H9 (cell line): ENCODE measurements around the gene VWA3A. TPM values are rescaled to one million over a fixed set of nuclear protein-coding genes. Genes with fewer than 3 reads are reported as not detected.

Source experiments
- DNase-seq: peaks from one replicate; pipeline ENCODE4 v3.0.0-alpha.2; 2017
- H2AFZ ChIP-seq: one replicate; pipeline ENCODE4 v1.6.1; 2013; ENCODE audit warnings: mild to moderate bottlenecking, low read length, control low read depth, moderate library complexity
- H2AK5ac ChIP-seq: 2 replicates; pipeline ENCODE4 v1.6.1; 2013; ENCODE audit warnings: low read length, control low read depth, mixed read lengths; ENCODE audit not compliant: insufficient read length
- H2BK120ac ChIP-seq: one replicate; pipeline ENCODE4 v1.6.1; 2013; ENCODE audit warnings: low read depth, mild to moderate bottlenecking, low read length, control low read depth, inconsistent platforms; ENCODE audit not compliant: poor library complexity, severe bottlenecking
- H2BK12ac ChIP-seq: 2 replicates; pipeline ENCODE4 v1.6.1; 2013; ENCODE audit warnings: low read length, control low read depth, mixed read lengths, low read depth; ENCODE audit not compliant: insufficient read length
- H2BK15ac ChIP-seq: 2 replicates; pipeline ENCODE4 v1.6.1; 2013; ENCODE audit warnings: low read depth, low read length, control low read depth
- H2BK20ac ChIP-seq: one replicate; pipeline ENCODE4 v1.6.1; 2013; ENCODE audit warnings: low read depth, mild to moderate bottlenecking, low read length, control low read depth, inconsistent platforms; ENCODE audit not compliant: poor library complexity, severe bottlenecking
- H2BK5ac ChIP-seq: 2 replicates; pipeline ENCODE4 v1.6.1; 2013; ENCODE audit warnings: low read length, control low read depth, mixed read lengths; ENCODE audit not compliant: insufficient read length
- H3K14ac ChIP-seq: 2 replicates; pipeline ENCODE4 v1.6.1; 2013; ENCODE audit warnings: low read length, control low read depth; ENCODE audit not compliant: insufficient read depth
- H3K18ac ChIP-seq: 2 replicates; pipeline ENCODE4 v1.6.1; 2013; ENCODE audit warnings: low read depth, mild to moderate bottlenecking, mixed read lengths, low read length, control low read depth; ENCODE audit not compliant: insufficient read length
- H3K23ac ChIP-seq: 2 replicates; pipeline ENCODE4 v1.6.1; 2013; ENCODE audit warnings: low read length, control low read depth, mixed read lengths, low read depth; ENCODE audit not compliant: insufficient read length
- H3K23me2 ChIP-seq: 2 replicates; pipeline ENCODE4 v1.6.1; 2013; ENCODE audit warnings: low read depth, mild to moderate bottlenecking, mixed read lengths, low read length, control low read depth; ENCODE audit not compliant: insufficient read length, poor library complexity, severe bottlenecking
- H3K27ac ChIP-seq: 2 replicates; pipeline ENCODE4 v1.5.1; 2013; ENCODE audit warnings: low read length, control low read depth, mixed read lengths, low read depth; ENCODE audit not compliant: insufficient read length
- H3K27me3 ChIP-seq: 2 replicates; pipeline ENCODE4 v1.6.1; 2013; ENCODE audit warnings: low read length, control low read depth, inconsistent platforms; ENCODE audit not compliant: insufficient read depth
- H3K4ac ChIP-seq: 2 replicates; pipeline ENCODE4 v1.6.1; 2013; ENCODE audit warnings: low read depth, mild to moderate bottlenecking, control low read depth, inconsistent platforms, low read length, moderate library complexity
- H3K4me1 ChIP-seq: 2 replicates; pipeline ENCODE4 v1.6.1; 2013; ENCODE audit warnings: low read length, control low read depth, inconsistent platforms; ENCODE audit not compliant: insufficient read depth
- H3K4me2 ChIP-seq: 2 replicates; pipeline ENCODE4 v1.6.1; 2013; ENCODE audit warnings: low read length, control low read depth, mixed read lengths; ENCODE audit not compliant: insufficient read length, insufficient read depth
- H3K56ac ChIP-seq: 2 replicates; pipeline ENCODE4 v1.6.1; 2013; ENCODE audit warnings: low read depth, mild to moderate bottlenecking, mixed read lengths, low read length, control low read depth; ENCODE audit not compliant: insufficient read length
- H3K79me1 ChIP-seq: 2 replicates; pipeline ENCODE4 v1.6.1; 2013; ENCODE audit warnings: low read depth, mild to moderate bottlenecking, moderate library complexity, low read length, control low read depth, inconsistent platforms; ENCODE audit not compliant: insufficient read depth, poor library complexity, severe bottlenecking
- H3K79me2 ChIP-seq: 2 replicates; pipeline ENCODE4 v1.6.1; 2013; ENCODE audit warnings: low read length, control low read depth, inconsistent platforms; ENCODE audit not compliant: insufficient read depth
- H3K9ac ChIP-seq: 2 replicates; pipeline ENCODE4 v1.6.1; 2013; ENCODE audit warnings: low read length, control low read depth, mixed read lengths; ENCODE audit not compliant: insufficient read length; ENCODE audit errors: extremely low read depth
- H3K9me3 ChIP-seq: one replicate; pipeline ENCODE4 v1.6.1; 2013; ENCODE audit warnings: low read depth, low read length, inconsistent platforms; ENCODE audit not compliant: control insufficient read depth
- H3T11ph ChIP-seq: one replicate; pipeline ENCODE4 v1.6.1; 2013; ENCODE audit warnings: mild to moderate bottlenecking, low read length, control low read depth, inconsistent platforms
- H4K20me1 ChIP-seq: one replicate; pipeline ENCODE4 v1.6.1; 2013; ENCODE audit not compliant: control insufficient read depth, insufficient read length, insufficient read depth
- H4K5ac ChIP-seq: 2 replicates; pipeline ENCODE4 v1.6.1; 2013; ENCODE audit warnings: low read depth, mild to moderate bottlenecking, mixed read lengths, low read length, control low read depth; ENCODE audit not compliant: insufficient read length
- H4K8ac ChIP-seq: replicated peaks from 2 replicates; pipeline ENCODE4 v1.6.1; 2013; ENCODE audit warnings: low read length, control low read depth, mixed read lengths, low read depth; ENCODE audit not compliant: insufficient read length
- H4K91ac ChIP-seq: 2 replicates; pipeline ENCODE4 v1.6.1; 2013; ENCODE audit warnings: low read depth, mild to moderate bottlenecking, moderate library complexity, mixed read lengths, low read length, control low read depth; ENCODE audit not compliant: insufficient read length
- H3K27ac Mint-ChIP-seq, 3 experiments: 2 replicates in 2 of 3; 3 replicates in 1 of 3; pipeline ENCODE4 v1.8.0; 2020 to 2021; ENCODE audit warnings: mixed read lengths in 3 of 3, mild to moderate bottlenecking in 1 of 3, moderate library complexity in 1 of 3
- H3K27me3 Mint-ChIP-seq: 2 replicates; pipeline ENCODE4 v1.8.0; 2021; ENCODE audit warnings: low read depth, mild to moderate bottlenecking, moderate library complexity, mixed read lengths
- H3K36me3 Mint-ChIP-seq, 3 experiments: 2 replicates in 2 of 3; 3 replicates in 1 of 3; pipeline ENCODE4 v1.8.0; 2020 to 2021; ENCODE audit warnings: low read depth in 3 of 3, mixed read lengths in 3 of 3; ENCODE audit not compliant: insufficient read depth in 1 of 3
- H3K4me1 Mint-ChIP-seq, 2 experiments: 2 replicates each; pipeline ENCODE4 v1.8.0; 2020; ENCODE audit warnings: mixed read lengths in 2 of 2
- H3K4me3 Mint-ChIP-seq, 2 experiments: 2 replicates in 1 of 2; 3 replicates in 1 of 2; pipeline ENCODE4 v1.8.0; 2020 to 2021; ENCODE audit warnings: mild to moderate bottlenecking in 2 of 2, mixed read lengths in 2 of 2, moderate library complexity in 1 of 2
- H3K9me3 Mint-ChIP-seq, 2 experiments: 2 replicates in 1 of 2; 3 replicates in 1 of 2; pipeline ENCODE4 v1.8.0; 2020; ENCODE audit warnings: mild to moderate bottlenecking in 2 of 2, mixed read lengths in 2 of 2, moderate library complexity in 1 of 2
- WGBS: extraction: QIAGEN DNeasy Blood & Tissue Kit; methylation state at CpG from one replicate; pipeline ENCODE4 v1.1.7; 2013; ENCODE audit warnings: missing lambda C conversion rate, low lambda C conversion rate, mixed read lengths; ENCODE audit not compliant: insufficient read length; ENCODE audit errors: extremely low coverage; 5-methylcytosine and 5-hydroxymethylcytosine counted together
- total RNA-seq: library from RNA; stranded (reverse); gene quantifications from 2 replicates; pipeline ENCODE4 v1.2.1, GENCODE V29; 2021
- TF ChIP-seq, protein P1 (sequence below): fragments of 200-600 bp; sonication (generic); conservative IDR thresholded peaks from 3 replicates; pipeline ENCODE4 v1.8.0; 2021; ENCODE audit warnings: antibody characterized with exemption, mild to moderate bottlenecking

Gene VWA3A
- total RNA-seq, 1 experiment from 2014 or later = not detected

DNA sequence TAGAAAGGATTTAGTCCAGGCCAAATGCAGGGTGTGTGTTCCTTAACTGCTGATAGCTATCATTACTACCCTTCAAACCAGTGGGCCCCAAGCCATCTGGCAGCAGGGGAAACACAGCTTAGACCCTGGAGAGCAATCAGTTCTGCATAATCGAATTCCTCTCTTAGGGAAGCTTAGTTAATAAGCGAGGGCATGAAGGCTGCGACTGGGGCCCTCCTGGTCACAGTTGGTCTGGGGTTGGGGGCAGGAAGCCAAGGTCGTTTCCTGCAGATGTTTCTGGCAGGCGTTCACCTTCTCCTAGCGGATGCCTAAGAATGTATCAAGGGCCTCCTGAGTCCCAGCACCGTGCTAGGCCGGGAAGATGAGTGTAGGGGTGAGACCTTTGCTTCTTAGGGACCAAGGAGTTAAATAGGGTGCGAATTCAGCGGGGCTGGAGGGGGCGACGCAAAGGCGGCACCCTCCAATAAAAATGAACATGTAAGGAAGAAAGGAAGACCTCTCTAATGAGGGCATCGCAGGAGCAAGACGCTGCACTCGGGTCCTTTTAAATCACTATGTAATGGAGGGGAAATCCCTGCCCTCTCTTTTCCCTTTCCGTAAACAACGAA, 97.2 kb downstream of the VWA3A start:
- Histone ChIP-seq H3T11ph (no peak overlapping the region), H4K5ac (no peak overlapping the region), H4K8ac (no peak overlapping the region), H3K23me2 (peaks cover 12% of the 10 kb centered on the region), H3K79me2 (no peaks in the 10 kb centered on the region), H2BK20ac (no peak overlapping the region), H2BK15ac (no peak overlapping the region), H2BK5ac (no peak overlapping the region), H3K27me3 (no peaks in the 10 kb centered on the region), H3K18ac (no peak overlapping the region), H3K4me1 (no peaks in the 10 kb centered on the region; the same call in 1 of the 2 replicates), H3K56ac (no peak overlapping the region), H2BK120ac (no peak overlapping the region), H4K20me1 (no peaks in the 10 kb centered on the region), H2BK12ac (no peak overlapping the region), H3K23ac (no peak overlapping the region), H3K9me3 (no peaks in the 10 kb centered on the region), H4K91ac (no peak overlapping the region), H3K14ac (no peak overlapping the region), H2AFZ (no peak overlapping the region), H3K9ac (peak overlapping the region; percentile 27), H3K4ac (no peak overlapping the region), H3K79me1 (no peaks in the 10 kb centered on the region), H3K27ac (no peak overlapping the region), H3K4me2 (peak overlapping the region; percentile 73), H2AK5ac (no peak overlapping the region)
- H3K4me1 Mint-ChIP-seq = peaks cover 28 to 36% of the 10 kb centered on the region in 2 experiments
- TF ChIP-seq, protein P1, sequence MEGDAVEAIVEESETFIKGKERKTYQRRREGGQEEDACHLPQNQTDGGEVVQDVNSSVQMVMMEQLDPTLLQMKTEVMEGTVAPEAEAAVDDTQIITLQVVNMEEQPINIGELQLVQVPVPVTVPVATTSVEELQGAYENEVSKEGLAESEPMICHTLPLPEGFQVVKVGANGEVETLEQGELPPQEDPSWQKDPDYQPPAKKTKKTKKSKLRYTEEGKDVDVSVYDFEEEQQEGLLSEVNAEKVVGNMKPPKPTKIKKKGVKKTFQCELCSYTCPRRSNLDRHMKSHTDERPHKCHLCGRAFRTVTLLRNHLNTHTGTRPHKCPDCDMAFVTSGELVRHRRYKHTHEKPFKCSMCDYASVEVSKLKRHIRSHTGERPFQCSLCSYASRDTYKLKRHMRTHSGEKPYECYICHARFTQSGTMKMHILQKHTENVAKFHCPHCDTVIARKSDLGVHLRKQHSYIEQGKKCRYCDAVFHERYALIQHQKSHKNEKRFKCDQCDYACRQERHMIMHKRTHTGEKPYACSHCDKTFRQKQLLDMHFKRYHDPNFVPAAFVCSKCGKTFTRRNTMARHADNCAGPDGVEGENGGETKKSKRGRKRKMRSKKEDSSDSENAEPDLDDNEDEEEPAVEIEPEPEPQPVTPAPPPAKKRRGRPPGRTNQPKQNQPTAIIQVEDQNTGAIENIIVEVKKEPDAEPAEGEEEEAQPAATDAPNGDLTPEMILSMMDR = no peak
- peaks cover 13% of the 10 kb centered on the region for H3K27me3 Mint-ChIP-seq
- peak; percentile 48 for DNase-seq
- no CpG with 5 or more reads among the region's 18 CpGs for WGBS
- no peaks in the 10 kb centered on the region for H3K9me3 Mint-ChIP-seq
- H3K36me3 Mint-ChIP-seq = no peaks in the 10 kb centered on the region
- peak overlapping the region in 1 of 3 experiments; percentile 77; a peak in 2 of 7 replicates for H3K27ac Mint-ChIP-seq
- H3K4me3 Mint-ChIP-seq = peak overlapping the region; percentile 84 to 92
